ENCODE measurements around the gene NDUFS6. TPM values are rescaled to one million over a fixed set of nuclear protein-coding genes. Genes with fewer than 3 reads are reported as not detected.

The NDUFS6 gene
- total RNA-seq, 1 donor from 2014 or later, result 35.1 TPM

GRCh38 chr5:1844708-1845436 lies 43.7 kb downstream of the NDUFS6 start:
- peaks cover 18% of the 10 kb centered on the region for H3K27me3 Mint-ChIP-seq (ENCODE audit: unreplicated experiment)
- H3K4me3 Mint-ChIP-seq (ENCODE audit: unreplicated experiment), result no peak overlapping the region
- no peak for DNase-seq (ENCODE audit: extremely low spot score, unreplicated experiment)
- peaks cover 1% of the 10 kb centered on the region for H3K4me1 Mint-ChIP-seq (ENCODE audit: unreplicated experiment)
- no peaks in the 10 kb centered on the region for H3K36me3 Mint-ChIP-seq (ENCODE audit: unreplicated experiment)
- H3K27ac Mint-ChIP-seq (ENCODE audit: unreplicated experiment), result no peak overlapping the region
- TF ChIP-seq, protein P1, sequence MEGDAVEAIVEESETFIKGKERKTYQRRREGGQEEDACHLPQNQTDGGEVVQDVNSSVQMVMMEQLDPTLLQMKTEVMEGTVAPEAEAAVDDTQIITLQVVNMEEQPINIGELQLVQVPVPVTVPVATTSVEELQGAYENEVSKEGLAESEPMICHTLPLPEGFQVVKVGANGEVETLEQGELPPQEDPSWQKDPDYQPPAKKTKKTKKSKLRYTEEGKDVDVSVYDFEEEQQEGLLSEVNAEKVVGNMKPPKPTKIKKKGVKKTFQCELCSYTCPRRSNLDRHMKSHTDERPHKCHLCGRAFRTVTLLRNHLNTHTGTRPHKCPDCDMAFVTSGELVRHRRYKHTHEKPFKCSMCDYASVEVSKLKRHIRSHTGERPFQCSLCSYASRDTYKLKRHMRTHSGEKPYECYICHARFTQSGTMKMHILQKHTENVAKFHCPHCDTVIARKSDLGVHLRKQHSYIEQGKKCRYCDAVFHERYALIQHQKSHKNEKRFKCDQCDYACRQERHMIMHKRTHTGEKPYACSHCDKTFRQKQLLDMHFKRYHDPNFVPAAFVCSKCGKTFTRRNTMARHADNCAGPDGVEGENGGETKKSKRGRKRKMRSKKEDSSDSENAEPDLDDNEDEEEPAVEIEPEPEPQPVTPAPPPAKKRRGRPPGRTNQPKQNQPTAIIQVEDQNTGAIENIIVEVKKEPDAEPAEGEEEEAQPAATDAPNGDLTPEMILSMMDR (IDR thresholded peaks at IDR 0.05), result no peak
- H3K9me3 Mint-ChIP-seq (ENCODE audit: unreplicated experiment), result no peaks in the 10 kb centered on the region

GRCh38 chr5:1845696-1846095 lies 44.5 kb downstream of the NDUFS6 start:
- no peak for DNase-seq (ENCODE audit: extremely low spot score, unreplicated experiment)
- Mint-ChIP-seq H3K27ac (ENCODE audit: unreplicated experiment) (no peak overlapping the region), H3K36me3 (ENCODE audit: unreplicated experiment) (no peaks in the 10 kb centered on the region), H3K4me1 (ENCODE audit: unreplicated experiment) (peaks cover 1% of the 10 kb centered on the region), H3K9me3 (ENCODE audit: unreplicated experiment) (no peaks in the 10 kb centered on the region), H3K4me3 (ENCODE audit: unreplicated experiment) (no peak overlapping the region), H3K27me3 (ENCODE audit: unreplicated experiment) (peaks cover 15% of the 10 kb centered on the region)
- TF ChIP-seq, protein P1 (IDR thresholded peaks at IDR 0.05), result no peak

DNA sequence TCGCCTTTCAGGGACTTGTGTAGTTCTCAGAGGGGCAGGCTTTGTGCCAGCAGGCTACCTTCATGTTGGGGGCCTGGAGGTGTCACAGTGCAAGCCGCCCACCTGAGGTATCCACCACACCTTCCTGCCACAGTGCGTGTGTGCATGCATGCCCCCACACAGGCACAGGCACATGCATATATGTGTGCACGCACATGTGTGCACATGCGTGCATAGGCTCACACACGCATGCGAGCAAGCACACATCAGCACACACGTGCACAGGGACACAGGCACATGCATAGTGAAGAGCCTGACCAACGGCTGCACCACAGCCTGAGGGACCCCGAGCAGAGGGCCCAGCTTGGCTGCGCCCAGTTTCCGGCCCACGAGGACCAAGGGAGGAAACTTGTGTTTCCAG lies 45.4 kb downstream of the NDUFS6 start:
- H3K27me3 Mint-ChIP-seq (ENCODE audit: unreplicated experiment), result peaks cover 12% of the 10 kb centered on the region
- H3K4me3 Mint-ChIP-seq (ENCODE audit: unreplicated experiment), result no peak overlapping the region
- no peaks in the 10 kb centered on the region for H3K4me1 Mint-ChIP-seq (ENCODE audit: unreplicated experiment)
- H3K9me3 Mint-ChIP-seq (ENCODE audit: unreplicated experiment), result no peaks in the 10 kb centered on the region
- no peaks in the 10 kb centered on the region for H3K36me3 Mint-ChIP-seq (ENCODE audit: unreplicated experiment)
- no peak for DNase-seq (ENCODE audit: extremely low spot score, unreplicated experiment)
- TF ChIP-seq, protein P1 (IDR thresholded peaks at IDR 0.05), result no peak
- no peak overlapping the region for H3K27ac Mint-ChIP-seq (ENCODE audit: unreplicated experiment)

DNA sequence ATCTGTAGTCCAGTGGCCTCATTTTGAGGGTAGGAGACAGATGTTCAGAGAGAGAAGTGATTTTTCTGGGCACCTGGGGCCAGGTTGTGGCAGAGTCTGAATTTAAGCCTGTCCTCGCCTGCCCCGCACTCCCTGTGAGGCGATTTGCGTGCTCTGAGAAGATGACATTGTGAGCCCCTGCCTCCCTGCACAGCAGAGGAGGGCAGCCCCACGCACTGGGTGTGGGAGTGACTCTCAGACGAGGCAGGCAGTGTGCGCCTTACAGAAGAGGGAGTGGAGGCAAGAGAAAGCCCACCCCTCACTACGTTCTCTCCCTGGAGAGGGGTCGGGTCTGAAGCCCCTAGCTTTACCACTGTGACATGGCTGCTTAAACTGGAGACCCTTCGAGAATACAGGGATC lies 45.8 kb downstream of the NDUFS6 start:
- Mint-ChIP-seq H3K4me1 (ENCODE audit: unreplicated experiment) (no peaks in the 10 kb centered on the region), H3K27ac (ENCODE audit: unreplicated experiment) (no peak overlapping the region), H3K27me3 (ENCODE audit: unreplicated experiment) (peaks cover 8% of the 10 kb centered on the region), H3K9me3 (ENCODE audit: unreplicated experiment) (no peaks in the 10 kb centered on the region), H3K4me3 (ENCODE audit: unreplicated experiment) (no peak overlapping the region), H3K36me3 (ENCODE audit: unreplicated experiment) (no peaks in the 10 kb centered on the region)
- TF ChIP-seq, protein P1 (IDR thresholded peaks at IDR 0.05), result no peak
- DNase-seq (ENCODE audit: extremely low spot score, unreplicated experiment), result no peak

DNA sequence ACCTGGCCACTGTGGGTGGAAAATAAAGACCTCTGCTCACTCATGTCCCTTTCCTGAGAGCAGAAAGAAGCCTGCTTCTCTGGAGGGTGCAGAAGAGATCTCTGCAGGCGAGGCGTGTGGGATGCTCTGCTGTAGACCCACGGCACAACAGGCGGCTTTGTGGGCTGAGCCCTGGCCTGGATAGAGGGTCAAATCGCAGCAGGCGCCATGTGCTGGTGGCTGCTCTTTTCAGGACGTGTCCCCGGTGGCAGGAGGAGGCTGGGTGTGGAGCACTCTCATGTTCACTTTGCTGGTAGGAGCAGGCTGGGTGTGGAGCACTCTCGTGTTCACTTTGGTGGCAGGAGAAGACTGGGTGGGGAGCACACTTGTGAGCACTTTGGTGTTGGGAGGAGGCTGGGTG lies 46.4 kb downstream of the NDUFS6 start:
- TF ChIP-seq, protein P1 (IDR thresholded peaks at IDR 0.05), result no peak
- Mint-ChIP-seq H3K36me3 (ENCODE audit: unreplicated experiment) (no peaks in the 10 kb centered on the region), H3K4me3 (ENCODE audit: unreplicated experiment) (no peak overlapping the region), H3K27me3 (ENCODE audit: unreplicated experiment) (peaks cover 5% of the 10 kb centered on the region), H3K27ac (ENCODE audit: unreplicated experiment) (no peak overlapping the region), H3K9me3 (ENCODE audit: unreplicated experiment) (no peaks in the 10 kb centered on the region), H3K4me1 (ENCODE audit: unreplicated experiment) (no peaks in the 10 kb centered on the region)
- DNase-seq (ENCODE audit: extremely low spot score, unreplicated experiment), result no peak
